GM19025 (cell line): Measurements from ENCODE around the gene COL28A1.
"Not testable (repeated sequence)": the region's sequence is repeated elsewhere in the genome, so short reads cannot be mapped to it uniquely, and the experiment has no call there.

ENCODE experiments used
- ATAC-seq: cut with Tn5 transposase; IDR thresholded peaks from one replicate; pipeline ENCODE4 v1.9.1; 2021; ENCODE audit warnings: mild to moderate bottlenecking, low read depth, moderate library complexity; ENCODE audit not compliant: unreplicated experiment

COL28A1 gene

DNA sequence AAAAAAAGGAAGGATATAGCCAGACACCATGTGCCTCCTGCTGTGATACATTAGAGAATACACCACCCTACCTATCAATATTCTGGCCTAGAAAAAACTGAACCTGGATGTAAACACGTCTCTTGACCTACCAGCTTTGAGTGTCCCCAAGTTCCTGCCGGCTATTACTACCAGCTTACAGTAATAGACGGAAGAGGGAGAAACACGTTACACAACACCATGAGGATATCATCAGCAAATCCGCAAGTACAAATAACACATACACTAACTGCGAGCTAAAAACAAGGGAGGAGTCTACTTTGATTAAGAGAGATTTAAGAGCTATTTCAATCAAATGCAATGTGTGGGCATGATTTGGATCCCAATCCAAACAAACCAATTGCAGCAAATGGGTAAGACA lies 113.0 kb downstream of the COL28A1 start:
- ATAC-seq: no peak

DNA sequence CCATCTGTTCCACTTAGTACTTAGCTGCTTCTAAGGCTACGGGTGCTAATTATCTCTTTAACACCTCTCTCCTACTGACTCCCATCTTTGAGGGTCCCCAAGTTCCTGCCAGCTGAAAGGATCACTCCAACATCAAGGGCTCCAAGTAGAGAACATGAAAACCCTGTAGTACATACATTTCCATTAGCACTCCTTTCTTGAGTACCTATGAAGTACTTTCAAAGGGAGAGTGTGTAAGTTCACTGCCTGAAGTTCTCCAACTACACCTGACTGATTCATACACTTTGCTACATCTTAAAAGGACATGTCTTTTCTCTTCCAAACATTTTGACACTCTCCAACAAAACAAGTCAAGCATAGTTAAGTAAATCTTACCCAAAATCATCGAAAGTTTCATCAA lies 113.8 kb downstream of the COL28A1 start:
- no peak for ATAC-seq

DNA sequence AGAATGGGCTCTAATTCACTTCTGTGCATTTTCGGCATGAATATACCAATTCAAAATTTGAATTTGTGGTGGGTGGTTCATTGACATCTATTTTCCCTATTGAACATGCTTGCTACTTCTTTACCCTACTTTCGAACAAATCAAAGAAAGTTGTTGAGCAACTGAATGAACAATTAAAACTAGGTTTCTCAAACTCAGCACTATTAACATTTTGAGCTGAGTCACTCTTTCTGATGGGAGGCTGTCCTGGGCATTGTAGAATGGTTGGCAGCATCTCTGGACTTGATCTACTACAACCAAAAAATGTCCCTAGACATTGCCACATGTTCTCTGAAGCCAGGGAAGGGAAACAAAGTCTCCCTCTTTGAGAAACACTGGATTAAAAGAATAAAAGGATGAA lies 116.7 kb downstream of the COL28A1 start:
- ATAC-seq: no peak

DNA sequence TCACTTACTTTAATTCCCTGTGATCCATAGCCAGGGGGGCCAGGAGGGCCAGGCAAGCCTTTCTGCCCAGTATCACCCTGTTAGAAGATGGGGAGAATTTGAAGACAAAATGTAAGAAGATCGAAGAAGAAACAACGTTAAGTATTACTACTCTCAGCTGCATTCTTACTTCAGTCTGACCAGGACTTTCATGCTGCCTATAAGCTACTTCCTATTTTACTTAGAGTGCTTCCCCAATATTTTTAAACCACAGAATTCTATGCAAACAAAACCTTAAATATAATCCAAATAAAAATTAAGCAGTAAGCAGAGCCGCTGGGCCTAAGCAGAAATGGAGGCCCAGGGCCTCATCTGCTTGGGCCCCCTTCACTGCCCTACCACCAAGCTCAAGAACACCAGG lies 117.8 kb downstream of the COL28A1 start:
- no peak for ATAC-seq

DNA sequence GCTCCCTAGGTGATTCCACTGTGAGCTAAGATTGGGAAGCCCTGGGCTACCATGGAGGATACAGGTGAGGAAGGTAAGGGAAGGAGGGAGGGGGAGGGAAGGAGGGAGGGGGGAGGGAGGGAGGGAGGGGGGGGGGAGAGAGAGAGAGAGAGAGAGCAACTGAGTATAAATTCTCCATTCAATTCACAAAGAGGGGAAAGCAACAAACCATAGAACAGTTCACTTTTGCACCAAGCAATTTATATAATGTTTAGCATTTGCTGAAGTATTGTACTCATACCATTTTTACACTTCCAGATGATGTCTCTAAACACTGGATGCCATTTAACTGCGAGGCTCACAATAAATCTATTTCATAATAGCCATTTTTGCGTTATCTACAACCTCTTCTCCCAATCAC lies 118.3 kb downstream of the COL28A1 start:
- ATAC-seq: no peak

DNA sequence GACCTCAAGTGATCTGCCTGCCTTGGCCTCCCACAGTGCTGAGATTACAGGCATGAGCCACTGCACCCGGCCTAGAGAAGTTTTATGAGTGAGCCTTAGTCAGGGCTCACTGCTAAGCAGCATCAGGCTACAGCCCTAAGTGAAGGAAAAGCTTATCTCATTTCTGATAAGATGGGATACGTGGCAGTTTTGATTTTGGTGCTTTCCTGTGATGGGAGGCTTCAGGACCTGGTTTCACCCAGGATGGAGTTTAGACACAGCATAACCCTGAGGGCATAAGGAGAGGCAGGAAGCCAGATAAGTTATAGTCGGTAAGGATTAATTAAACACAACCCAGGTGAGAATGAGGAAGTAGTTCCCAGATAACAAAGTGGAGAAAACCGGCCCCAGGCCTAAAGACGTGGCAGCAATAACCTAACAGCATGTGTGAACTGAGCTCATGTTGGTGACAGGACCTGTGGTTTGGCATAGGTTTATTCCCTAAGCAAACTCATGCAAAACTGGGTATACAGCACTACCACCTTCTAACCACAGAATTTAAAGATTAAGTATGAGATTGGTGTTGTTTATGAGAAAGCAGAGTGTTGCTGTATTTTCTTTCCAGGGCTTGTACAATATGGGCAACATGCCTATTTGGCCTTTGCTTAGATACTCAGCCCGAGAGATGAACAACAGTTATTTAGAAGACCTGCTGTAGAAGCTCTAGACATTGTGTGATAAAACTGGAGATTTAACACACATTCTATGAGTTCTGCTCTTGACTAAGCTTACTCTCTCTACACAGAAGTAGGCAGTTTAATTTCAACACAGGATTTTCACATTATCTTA lies 119.4 kb downstream of the COL28A1 start:
- ATAC-seq: no peak

DNA sequence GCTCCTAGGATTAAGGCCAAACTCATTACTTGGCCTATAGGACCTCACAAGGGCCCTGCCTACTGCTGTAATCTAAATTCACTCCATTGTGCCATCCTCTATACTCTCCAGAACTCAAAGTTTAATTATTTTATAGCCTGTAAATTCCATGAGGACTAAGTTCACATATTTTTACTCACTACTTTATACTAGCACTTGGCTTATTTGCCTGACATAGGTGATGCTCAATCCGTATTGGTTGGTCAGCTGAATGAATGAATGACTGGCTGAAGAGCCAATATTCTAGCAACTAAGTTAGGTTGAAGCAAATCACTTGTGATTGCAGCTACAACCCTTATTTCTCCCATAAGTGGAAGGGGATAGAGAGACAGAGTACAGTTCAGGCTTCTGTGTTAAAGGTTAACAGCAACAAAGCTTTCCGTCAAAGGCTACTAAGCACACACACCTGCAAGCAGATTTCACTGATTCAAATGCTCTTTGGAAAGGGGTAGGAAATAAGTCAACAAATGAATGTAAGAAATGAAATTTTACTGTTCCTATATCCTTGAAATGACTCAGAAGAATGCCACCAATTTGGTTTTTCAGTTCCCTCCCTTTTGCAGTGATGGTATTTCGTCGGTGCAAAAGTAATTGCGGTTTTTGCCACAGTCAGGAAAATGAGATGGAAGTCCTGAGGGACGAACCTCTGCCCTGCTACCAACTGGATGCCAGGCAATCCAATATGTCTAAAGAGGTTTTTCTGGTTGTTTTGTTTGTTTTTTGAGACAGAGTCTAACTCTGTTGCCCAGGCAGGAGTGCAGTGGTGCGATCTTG lies 120.7 kb downstream of the COL28A1 start:
- no peak for ATAC-seq

DNA sequence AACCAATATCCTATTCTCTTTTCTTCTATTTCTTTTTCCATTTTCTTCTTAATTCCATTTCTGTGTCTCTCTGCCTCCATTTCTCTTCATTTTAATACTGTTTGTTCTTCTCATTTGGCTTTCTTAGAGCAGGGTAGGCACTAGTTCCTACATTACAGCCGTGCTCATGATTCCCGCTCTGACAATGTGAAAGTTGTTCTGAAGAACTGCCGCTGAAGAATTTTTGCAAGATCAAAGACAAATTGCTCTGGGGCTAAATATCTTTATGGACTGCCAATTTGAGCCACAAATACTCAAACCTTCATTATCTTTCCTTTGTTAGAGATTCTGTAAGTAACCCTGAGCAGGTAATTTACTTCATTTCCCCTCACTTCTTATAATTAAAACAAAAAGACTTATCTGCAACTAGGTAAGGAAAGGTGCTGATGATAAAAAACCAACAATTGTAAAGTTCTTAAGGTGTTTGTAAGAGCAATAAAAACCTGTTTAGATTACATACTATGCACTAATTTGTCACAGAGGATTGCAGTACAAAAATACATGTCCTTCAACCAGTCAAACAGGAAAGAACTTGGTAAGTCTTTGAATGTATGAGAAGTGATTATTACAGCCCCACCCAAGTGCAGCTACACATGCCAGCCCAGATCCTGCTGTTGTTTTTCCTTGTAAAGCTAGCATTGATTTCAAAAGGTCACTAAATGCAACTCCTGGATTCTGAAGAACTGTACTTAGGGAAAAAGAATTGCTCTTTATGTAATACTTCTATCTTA lies 127.5 kb downstream of the COL28A1 start:
- no peak for ATAC-seq

DNA sequence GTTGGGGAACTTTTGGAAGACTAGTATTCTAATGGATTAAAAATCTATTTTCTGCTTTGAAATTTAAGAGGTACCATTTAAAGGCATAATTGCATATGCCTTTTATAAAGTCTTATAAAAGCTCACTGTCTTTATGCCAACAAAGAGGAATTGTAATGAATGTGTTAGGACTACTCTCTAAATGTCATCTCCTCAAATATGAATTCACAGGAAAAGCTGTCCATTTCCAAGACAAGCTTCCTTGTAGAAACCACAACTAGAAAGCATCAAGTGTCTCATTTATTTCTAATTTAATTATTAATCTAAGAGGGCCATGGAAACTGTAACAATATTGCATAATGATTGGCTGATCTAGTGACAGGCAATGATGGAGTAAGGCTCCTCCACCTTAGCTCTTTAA lies 130.2 kb downstream of the COL28A1 start:
- ATAC-seq: no peak

DNA sequence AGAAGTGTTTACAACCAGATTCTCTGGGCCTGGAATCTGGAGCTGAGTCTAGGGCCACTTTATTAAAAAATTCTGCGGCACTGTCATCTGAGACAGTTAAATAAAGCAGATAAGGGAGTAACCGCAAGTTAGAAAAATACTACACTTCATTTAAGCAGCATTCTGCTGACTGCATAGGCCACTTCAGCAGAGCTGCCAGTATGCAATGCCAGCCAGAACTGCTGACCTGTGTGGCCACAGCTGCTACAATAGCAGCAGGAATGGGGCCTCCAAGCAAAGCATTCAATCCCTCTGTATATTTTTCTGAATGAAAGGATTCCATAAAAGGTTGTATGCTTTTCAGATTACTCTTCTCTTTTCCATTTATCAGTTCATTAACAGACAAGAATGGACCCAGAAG lies 136.0 kb downstream of the COL28A1 start:
- no peak for ATAC-seq

DNA sequence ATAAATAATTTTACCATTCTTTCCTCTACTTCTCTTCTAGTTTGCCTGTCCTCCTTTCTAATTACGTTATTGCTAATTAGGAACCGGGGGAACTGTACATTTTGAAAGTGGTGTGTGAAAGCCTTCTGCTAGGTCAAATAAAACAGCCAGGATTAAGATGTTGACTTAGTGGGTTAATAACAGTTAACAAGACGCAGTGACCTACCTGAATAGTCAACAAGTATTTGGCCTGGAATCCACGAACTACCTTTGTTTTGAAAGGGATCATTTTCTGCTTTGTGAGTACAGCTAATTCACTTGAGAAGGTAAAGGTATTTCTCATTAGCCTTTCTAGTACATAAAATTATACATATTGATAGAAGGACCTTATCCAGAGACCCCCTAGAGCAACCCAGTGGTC lies 139.9 kb downstream of the COL28A1 start:
- ATAC-seq: no peak

DNA sequence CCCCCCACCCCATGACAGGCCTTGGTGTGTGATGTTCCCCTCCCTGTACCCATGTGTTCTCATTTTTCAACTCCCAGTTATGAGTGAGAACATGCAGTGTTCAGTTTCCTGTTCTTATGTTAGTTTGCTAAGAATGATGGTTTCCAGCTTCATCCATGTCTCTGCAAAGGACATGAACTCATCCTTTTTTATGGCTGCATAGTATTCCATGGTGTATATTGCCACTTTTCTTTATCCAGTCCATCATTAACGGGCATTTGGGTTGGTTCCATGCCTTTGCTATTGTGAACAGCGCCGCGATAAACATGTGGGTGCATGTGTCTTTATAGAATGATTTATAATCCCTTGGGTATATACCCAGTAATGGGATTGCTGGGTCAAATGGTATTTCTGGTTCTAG lies 147.5 kb downstream of the COL28A1 start:
- not testable (repeated sequence) for ATAC-seq

DNA sequence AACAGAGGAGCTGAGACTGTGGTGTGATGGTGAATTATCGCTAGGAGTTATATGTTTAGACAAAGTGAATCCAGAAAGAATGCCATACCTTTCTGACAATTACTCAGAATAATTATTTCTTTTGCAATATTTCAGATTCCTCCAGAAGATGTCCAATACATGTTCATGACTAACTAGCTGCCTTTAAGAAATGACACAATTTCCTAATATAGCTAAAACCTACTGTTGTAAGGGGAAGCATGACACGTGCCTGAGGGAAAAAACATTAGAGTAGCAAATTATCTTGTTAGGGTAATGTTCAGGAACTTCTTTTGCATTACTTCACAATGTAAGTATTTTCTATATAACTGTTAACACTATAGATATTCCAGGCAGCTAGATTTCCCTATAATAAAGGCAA lies 150.3 kb downstream of the COL28A1 start:
- no peak for ATAC-seq

DNA sequence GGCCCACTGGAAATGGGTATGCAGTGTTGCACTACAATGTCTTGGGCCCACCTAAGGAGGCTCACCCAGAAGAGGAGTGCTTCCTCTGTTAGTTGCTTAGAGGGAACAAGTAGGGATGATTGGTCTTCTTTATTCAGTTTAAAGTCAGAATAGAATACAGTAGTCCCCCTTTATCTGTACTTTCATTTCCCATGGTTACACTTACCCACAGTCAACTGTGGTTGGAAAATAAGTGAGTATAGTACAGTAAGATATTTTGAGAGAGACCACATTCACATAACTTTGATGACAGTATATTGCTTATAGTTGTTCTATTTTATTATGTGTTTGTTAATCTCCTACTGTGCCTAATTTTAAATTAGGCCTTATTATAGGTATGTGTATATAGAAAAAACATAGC lies 151.4 kb downstream of the COL28A1 start:
- ATAC-seq: no peak

DNA sequence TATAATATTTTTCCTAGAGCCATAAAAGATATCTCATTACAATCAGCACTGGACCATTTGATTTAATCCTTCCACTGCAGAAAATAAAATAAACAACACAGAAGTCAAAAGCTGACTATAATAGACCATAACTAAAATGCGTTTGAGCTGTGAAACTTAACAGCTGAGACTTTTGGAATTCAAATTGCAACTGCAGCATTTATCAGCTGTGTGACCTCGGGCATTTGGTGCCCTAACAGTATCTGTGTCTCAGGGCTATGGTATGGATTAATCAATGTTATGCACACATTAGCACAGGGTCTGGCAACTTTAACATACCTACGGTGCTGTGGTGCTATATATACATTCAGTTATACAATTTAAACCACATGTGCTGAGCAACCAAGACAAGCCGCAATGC lies 160.1 kb downstream of the COL28A1 start:
- ATAC-seq: no peak

DNA sequence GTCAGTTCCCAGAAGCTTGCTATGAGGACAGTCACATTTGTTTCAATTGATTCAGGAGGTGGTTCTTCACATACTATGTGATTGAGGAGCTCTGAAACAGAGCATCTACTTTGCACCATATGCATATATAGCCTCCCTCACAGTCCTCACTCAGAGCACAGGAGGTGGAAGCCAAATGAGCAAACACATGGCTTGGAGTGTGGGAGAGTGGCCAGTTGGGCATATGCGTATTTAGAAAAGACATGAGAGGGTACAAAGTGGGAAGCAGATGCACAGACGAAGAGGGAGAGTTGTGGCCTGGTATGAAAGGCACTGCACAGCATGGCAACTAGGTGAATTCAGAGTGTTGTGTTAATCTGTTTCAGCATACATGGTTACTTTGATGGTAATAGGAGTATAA lies 165.6 kb downstream of the COL28A1 start:
- ATAC-seq: no peak

DNA sequence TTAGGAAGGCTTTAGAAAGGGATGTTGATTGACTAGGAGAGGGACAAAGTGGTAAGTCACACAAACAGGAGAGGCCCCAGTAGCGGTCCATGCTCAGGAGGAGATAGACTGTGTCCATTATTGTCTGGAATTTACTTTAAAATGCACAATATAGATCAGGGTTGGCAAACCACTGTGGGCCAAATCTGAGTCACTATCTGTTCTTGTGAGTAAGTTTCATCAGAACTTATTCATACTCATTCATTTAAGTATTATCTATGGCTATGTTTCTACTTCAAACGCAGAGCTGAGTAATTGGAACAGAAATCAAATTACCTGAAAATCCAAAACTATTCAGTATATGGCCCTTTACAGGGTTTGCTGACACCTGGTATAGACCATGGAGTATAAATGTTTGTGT lies 166.5 kb downstream of the COL28A1 start:
- no peak for ATAC-seq

DNA sequence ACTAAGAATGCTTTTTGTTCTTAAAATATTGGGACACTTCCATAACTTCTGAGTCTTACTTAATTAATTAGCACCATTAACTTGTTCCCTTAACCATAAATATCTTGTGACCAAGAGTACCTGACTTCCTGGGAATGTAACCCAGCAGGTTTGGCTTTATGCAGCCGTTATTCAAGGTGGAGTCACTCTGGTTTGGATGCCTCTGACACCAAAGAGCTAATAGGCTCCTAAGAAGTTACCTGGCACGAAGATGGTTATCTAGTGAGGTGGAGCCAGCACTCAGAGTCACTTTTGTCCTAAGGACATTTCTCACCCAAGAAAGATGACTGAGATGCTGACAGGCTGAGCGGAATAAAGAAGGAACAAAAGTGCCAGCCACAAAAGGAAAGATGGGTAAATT lies 181.0 kb downstream of the COL28A1 start:
- ATAC-seq: no peak

DNA sequence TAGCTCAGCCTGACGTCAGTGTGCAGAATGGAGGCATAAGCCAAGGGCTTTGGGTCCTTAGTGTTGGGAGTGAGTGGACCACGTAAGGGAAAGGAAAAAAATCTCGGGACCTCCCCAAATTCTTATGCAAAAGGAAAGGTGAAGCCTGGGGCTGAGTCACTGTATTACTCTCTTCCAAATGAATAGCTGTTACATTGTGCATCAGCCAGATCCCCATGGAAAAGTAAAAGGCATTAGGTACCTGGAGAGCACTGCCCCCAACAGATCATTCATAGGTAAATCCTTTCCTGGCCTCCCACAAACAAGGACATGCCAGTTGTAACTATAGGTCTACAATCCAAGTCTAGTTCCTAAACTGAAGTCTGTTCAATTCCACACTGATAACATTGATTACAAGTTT lies 182.8 kb downstream of the COL28A1 start:
- ATAC-seq: no peak

DNA sequence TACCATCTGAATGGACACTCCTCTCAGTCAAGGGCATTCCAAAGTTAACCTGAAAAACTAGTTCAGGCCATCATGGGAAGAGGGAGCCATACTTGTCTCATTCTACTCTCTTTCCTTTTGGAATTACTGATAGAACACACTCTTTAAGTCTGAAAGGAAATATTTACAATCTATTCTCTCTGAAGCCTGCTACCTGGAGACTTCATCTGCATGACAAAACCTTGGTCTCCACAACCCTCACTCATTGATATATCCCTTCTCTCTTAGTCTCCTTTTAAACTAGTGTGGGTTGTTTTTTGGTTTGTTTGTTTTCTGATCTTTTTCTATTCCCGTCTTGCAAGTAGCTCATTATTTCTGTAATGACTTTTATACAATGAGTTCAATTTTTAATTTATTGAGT lies 183.8 kb downstream of the COL28A1 start:
- ATAC-seq: no peak

DNA sequence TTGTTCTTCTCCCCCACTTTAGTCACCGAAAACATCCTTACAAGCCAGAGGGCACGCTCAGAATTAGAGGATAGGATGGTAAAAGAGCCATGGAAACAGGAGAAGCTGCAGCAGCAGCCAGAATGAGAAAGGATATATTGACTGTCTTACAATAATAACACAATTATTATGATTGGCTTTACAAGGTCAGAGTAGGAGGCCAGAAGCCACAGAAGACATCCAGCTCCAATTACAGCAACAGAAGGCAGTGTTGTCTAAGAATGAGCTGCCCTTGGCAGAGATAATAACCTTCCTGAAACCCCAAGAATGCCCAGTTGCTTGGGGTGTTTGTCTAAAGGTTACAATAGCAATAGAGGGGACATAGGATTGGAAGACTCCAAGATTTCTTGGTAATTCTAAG lies 184.5 kb downstream of the COL28A1 start:
- no peak for ATAC-seq
